ENCODE measurements around the gene G0S2.

DNA sequence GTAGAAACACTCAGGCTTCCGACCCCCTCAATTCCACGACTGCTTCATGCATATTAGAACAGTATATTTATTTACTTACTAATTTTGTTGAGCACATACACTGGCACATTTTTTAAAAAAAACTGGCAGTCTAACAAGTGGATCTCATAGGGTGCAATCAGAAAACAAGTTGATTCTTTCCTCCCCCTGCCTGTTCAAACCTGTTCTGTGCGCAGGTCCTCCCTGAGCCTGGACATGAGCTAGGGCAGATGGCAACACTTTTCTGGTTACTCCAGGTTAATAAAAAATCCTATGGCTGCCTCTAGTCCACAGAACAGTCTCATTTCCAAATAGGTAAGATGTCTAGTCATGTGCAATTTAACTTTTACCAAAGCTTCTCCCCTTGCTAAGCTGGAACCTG is 48.1 kb downstream of the G0S2 start:
- TF ChIP-seq, protein P1, sequence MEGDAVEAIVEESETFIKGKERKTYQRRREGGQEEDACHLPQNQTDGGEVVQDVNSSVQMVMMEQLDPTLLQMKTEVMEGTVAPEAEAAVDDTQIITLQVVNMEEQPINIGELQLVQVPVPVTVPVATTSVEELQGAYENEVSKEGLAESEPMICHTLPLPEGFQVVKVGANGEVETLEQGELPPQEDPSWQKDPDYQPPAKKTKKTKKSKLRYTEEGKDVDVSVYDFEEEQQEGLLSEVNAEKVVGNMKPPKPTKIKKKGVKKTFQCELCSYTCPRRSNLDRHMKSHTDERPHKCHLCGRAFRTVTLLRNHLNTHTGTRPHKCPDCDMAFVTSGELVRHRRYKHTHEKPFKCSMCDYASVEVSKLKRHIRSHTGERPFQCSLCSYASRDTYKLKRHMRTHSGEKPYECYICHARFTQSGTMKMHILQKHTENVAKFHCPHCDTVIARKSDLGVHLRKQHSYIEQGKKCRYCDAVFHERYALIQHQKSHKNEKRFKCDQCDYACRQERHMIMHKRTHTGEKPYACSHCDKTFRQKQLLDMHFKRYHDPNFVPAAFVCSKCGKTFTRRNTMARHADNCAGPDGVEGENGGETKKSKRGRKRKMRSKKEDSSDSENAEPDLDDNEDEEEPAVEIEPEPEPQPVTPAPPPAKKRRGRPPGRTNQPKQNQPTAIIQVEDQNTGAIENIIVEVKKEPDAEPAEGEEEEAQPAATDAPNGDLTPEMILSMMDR (IDR thresholded peaks at IDR 0.05; ENCODE audit: low read depth, low read length, poor library complexity, severe bottlenecking), result no peak
- TF ChIP-seq EZH2phosphoT487 (IDR thresholded peaks at IDR 0.05; ENCODE audit: borderline replicate concordance, low read length), result no peak
